ENCODE measurements around the gene CRAT. TPM values are rescaled to one million over a fixed set of nuclear protein-coding genes. Genes with fewer than 3 reads are reported as not detected.
A peak's percentile ranks its signal among the peaks of the same experiment; 100 is the strongest.

The CRAT gene
- total RNA-seq: 10 to 100 TPM; 62.0 to 86.5 (median 71.2) TPM
- long read RNA-seq, donor 1, transcript CRAT-207 (15 exons, 2,253 nt): minor isoform, 20 of 130 reads
- long read RNA-seq, donor 1, transcript CRAT-201 (14 exons, 2,763 nt): major isoform, 40 of 130 reads
- long read RNA-seq, donor 1, partial matches to known transcripts: 41 of 130 reads
- long read RNA-seq, donor 1, other reads (novel, unspliced or antisense): 27 of 130 reads
- long read RNA-seq, donor 2, transcript CRAT-207 (15 exons, 2,253 nt): minor isoform, 13 of 56 reads
- long read RNA-seq, donor 2, transcript CRAT-201 (14 exons, 2,763 nt): major isoform, 24 of 56 reads
- long read RNA-seq, donor 2, partial matches to known transcripts: 12 of 56 reads
- long read RNA-seq, donor 2, other reads (novel, unspliced or antisense): 5 of 56 reads

DNA sequence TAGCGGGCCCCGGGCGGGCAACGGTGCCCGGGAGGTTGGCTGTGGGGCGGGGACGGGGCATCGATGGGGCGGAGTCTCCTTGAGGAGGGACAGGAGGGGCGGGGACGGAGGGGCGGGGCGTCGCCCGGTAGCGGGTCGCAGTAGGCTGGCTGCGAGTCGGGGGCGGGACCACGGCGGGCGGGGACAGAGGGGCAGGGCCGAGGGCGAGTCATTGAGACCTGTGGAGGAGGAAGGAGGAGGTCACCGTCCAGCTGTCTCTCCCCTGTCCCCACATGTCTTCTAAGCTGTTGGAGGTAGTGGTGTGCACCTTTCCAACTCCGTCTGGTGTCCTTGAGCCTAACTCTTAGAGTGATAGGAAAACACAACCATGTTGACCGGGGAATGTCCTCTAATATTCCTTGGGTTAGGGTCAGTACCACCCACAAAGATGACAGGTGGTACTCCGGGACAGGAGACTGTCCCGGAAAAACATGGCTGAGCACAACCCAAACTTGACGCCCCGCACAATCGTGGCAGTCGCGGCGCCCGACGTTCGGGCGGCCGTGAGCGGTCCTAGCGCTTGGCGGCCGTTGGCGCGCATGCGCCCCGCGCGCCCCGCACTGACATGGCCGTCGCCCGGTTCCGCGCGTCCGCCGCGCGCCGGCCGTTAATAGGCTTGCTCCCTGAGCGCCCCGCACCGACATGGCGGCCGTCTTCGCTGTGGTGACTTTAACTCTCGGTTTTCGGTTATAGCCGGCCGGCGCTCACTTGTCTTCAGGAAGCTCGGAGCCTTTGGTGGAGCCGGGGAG, at the start of gene CRAT, which contains the start of gene PTPA:
Gene CRAT, minus strand, starts transcription at position 54 of the 788 bp plus-strand sequence. CDS start 284 bp downstream, outside the sequence.
Gene PTPA, plus strand, starts transcription at position 676 of the 788 bp plus-strand sequence. CDS start 186 bp downstream, outside the sequence.
- DNase-seq: peak; percentile 98 to 99 (median 99)
- intact Hi-C loops (cut with DNase I, micrococcal nuclease): no loop called here
- Histone ChIP-seq H3K4me3 (peak within 1 kb of the TSS; percentile 72), H3K4me1 (ENCODE audit: low read depth) (peaks cover 36% of the 10 kb centered on the region), H3K9me3 (no peaks in the 10 kb centered on the region), H3K36me3 (ENCODE audit: low read depth) (peaks cover 4% of the 10 kb centered on the region)
- peak; percentile 90 for ATAC-seq
- TF ChIP-seq, protein P1, sequence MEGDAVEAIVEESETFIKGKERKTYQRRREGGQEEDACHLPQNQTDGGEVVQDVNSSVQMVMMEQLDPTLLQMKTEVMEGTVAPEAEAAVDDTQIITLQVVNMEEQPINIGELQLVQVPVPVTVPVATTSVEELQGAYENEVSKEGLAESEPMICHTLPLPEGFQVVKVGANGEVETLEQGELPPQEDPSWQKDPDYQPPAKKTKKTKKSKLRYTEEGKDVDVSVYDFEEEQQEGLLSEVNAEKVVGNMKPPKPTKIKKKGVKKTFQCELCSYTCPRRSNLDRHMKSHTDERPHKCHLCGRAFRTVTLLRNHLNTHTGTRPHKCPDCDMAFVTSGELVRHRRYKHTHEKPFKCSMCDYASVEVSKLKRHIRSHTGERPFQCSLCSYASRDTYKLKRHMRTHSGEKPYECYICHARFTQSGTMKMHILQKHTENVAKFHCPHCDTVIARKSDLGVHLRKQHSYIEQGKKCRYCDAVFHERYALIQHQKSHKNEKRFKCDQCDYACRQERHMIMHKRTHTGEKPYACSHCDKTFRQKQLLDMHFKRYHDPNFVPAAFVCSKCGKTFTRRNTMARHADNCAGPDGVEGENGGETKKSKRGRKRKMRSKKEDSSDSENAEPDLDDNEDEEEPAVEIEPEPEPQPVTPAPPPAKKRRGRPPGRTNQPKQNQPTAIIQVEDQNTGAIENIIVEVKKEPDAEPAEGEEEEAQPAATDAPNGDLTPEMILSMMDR (IDR thresholded peaks at IDR 0.05): no peak

DNA sequence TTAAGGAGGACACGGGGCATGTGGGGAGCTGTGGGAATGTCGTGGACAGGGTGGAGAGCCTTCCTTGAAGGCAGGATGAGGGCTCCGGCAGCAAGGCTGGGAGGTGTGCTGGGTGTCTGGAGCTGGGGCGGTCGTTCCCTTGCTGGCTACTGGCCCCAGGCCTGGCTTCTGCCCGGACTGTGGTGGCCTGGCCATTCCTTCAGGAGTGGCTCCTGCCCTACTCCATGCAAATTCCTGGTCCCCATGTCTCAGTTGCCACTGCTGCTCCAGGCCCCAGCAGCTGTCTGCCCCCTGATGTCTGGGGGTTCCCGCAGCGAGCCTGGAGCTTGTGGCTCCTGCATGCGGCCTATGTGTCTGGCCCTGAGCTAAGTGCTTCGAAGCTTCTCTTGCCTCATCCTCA, 45.6 kb upstream of the CRAT start:
- H3K36me3 ChIP-seq (ENCODE audit: low read depth): no peaks in the 10 kb centered on the region
- intact Hi-C loops (cut with DNase I, micrococcal nuclease): no loop called here
- no peak overlapping the region for H3K4me3 ChIP-seq
- DNase-seq: no peak
- H3K4me1 ChIP-seq (ENCODE audit: low read depth): no peaks in the 10 kb centered on the region
- TF ChIP-seq, protein P1 (IDR thresholded peaks at IDR 0.05): no peak
- H3K9me3 ChIP-seq: no peaks in the 10 kb centered on the region
- ATAC-seq: no peak

DNA sequence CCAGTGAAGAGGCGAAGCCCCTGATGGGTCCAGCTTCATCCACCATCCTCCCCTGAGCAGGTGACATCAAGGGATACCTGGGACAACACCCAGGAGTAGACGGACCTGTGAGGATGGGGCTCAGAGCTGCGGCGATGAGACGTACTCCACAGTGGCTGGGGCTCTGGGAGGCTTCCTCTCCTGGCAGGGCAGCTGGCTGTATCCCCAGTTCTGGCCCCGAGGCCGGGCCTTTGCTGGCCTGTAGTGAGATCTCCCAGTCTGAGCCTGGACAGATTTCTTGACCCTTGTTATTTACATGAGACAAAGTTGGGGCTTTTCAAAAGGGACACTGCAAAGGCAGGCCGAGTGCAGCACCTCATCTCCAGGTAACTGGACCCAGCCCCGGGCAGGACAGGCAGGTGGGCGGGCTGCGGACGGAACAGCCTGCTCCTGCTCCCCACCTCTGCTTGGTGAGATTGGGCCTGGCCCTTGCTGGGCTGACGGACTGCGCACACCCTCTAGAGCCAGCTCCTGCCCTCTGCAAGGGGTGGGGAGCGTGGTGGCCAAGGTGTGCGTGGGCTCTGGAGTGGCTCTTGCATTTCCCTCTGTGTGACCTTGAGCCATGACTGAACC, 44.4 kb upstream of the CRAT start:
- Histone ChIP-seq H3K4me1 (ENCODE audit: low read depth) (no peaks in the 10 kb centered on the region), H3K36me3 (ENCODE audit: low read depth) (no peaks in the 10 kb centered on the region), H3K4me3 (no peak overlapping the region), H3K9me3 (no peaks in the 10 kb centered on the region)
- TF ChIP-seq, protein P1 (IDR thresholded peaks at IDR 0.05): no peak
- intact Hi-C loops (cut with DNase I, micrococcal nuclease): no loop called here
- DNase-seq (no peak), ATAC-seq (no peak)

DNA sequence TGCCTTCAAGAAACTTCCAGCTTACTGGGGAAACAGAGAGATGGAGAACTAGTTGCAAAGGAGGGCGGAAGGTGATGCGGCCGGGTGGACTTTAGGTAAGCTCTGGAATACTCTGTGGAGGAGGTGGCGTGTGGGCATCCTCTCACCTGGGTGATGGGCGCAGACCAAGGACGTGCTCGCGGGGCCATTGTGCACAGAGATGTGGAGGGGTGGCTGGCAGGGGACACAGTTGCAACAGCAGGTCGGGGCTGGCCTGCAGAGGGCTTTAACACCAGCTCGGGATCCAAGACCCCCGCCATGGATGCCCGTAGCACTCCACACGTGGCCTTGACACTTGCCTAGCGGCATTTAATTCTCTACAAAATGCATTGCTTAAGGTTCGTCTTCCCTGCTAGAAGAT, 40.9 kb upstream of the CRAT start:
- ATAC-seq: no peak
- intact Hi-C loops (cut with DNase I, micrococcal nuclease): no loop called here
- Histone ChIP-seq H3K9me3 (no peaks in the 10 kb centered on the region), H3K4me1 (ENCODE audit: low read depth) (no peaks in the 10 kb centered on the region), H3K4me3 (no peak overlapping the region), H3K36me3 (ENCODE audit: low read depth) (no peaks in the 10 kb centered on the region)
- DNase-seq: no peak
- TF ChIP-seq, protein P1 (IDR thresholded peaks at IDR 0.05): no peak

DNA sequence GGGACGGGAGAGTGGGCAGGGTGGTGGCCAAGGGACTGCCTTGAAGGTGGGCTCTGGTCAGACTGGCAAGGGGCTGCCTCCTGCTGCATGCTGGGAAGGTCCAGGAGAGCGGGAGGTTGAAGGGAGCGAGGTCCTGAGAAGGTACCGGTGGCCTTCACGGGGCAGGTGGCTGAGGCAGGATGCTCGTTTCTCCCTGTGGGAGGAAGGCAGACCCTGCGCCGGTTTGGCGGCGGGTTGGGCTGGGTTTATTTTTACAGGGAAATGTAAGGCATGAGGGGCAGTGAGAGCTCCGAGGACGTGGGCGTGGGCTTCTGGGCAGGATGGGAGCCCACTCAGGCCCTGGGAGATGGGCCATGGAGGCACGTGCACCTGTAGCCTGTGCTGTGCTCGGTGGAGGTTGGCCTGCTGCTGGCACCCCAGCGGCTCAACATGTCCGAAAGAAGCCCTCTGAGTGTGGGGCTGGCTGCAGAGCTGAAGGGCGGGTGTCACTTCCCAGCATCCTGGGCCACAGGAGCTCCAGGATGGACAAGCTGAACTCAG, 40.1 kb upstream of the CRAT start:
- ATAC-seq (no peak), DNase-seq (no peak)
- Histone ChIP-seq H3K4me3 (no peak overlapping the region), H3K4me1 (ENCODE audit: low read depth) (peaks cover under 1% of the 10 kb centered on the region), H3K36me3 (ENCODE audit: low read depth) (no peaks in the 10 kb centered on the region), H3K9me3 (no peaks in the 10 kb centered on the region)
- TF ChIP-seq, protein P1 (IDR thresholded peaks at IDR 0.05): no peak
- intact Hi-C loops (cut with DNase I, micrococcal nuclease): no loop called here
